SK-N-SH treated with all-trans-retinoic acid at 6 μM for 48 hours (cell line): Measurements from ENCODE around the gene HDGFL2.

ENCODE experiments used
- PATZ1 ChIP-seq: fragments of 250-450 bp; sonication (Bioruptor Pico); IDR thresholded peaks from 2 replicates; pipeline ENCODE4 v1.8.0; 2020; ENCODE audit warnings: mild to moderate bottlenecking, moderate library complexity, borderline replicate concordance
- POU6F1 ChIP-seq: fragments of 250-450 bp; sonication (Bioruptor Pico); IDR thresholded peaks from 2 replicates; pipeline ENCODE4 v1.8.0; 2021; ENCODE audit warnings: low read depth, mild to moderate bottlenecking, moderate library complexity, borderline replicate concordance
- RARB ChIP-seq: fragments of 250-450 bp; sonication (Bioruptor Pico); IDR thresholded peaks from 2 replicates; pipeline ENCODE4 v1.8.0; 2021; ENCODE audit warnings: mild to moderate bottlenecking, moderate library complexity
- ZNF565 ChIP-seq: fragments of 450-650 bp; formaldehyde crosslinking; conservative IDR thresholded peaks from 2 replicates; pipeline ENCODE4 v1.5.0; 2020; ENCODE audit warnings: low read depth, mild to moderate bottlenecking, moderate library complexity
- TF ChIP-seq, protein P1 (sequence below): fragments of 250-450 bp; sonication (Bioruptor Pico); IDR thresholded peaks from 2 replicates; pipeline ENCODE4 v1.5.1; 2020; ENCODE audit warnings: low read depth, mild to moderate bottlenecking, moderate library complexity

- no peak for TF ChIP-seq RARB (CRISPR knock-in tag)
- TF ChIP-seq POU6F1 (CRISPR knock-in tag): no peak
- TF ChIP-seq, protein P1, sequence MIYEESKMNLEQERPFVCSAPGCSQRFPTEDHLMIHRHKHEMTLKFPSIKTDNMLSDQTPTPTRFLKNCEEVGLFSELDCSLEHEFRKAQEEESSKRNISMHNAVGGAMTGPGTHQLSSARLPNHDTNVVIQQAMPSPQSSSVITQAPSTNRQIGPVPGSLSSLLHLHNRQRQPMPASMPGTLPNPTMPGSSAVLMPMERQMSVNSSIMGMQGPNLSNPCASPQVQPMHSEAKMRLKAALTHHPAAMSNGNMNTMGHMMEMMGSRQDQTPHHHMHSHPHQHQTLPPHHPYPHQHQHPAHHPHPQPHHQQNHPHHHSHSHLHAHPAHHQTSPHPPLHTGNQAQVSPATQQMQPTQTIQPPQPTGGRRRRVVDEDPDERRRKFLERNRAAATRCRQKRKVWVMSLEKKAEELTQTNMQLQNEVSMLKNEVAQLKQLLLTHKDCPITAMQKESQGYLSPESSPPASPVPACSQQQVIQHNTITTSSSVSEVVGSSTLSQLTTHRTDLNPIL (CRISPR knock-in tag): no peak
- TF ChIP-seq ZNF565 (CRISPR knock-in tag): no peak
- TF ChIP-seq PATZ1 (CRISPR knock-in tag): no peak
These were observed 39.1 kb upstream of the HDGFL2 start for GRCh38 chr19:4432918-4433506.
